GM04504 (cell line): Measurements from ENCODE around the gene LIN52.

Experiments
- DNase-seq: peaks from one replicate; pipeline ENCODE4 v3.0.0-alpha.2; 2012; ENCODE audit warnings: low read depth

The LIN52 gene

DNA sequence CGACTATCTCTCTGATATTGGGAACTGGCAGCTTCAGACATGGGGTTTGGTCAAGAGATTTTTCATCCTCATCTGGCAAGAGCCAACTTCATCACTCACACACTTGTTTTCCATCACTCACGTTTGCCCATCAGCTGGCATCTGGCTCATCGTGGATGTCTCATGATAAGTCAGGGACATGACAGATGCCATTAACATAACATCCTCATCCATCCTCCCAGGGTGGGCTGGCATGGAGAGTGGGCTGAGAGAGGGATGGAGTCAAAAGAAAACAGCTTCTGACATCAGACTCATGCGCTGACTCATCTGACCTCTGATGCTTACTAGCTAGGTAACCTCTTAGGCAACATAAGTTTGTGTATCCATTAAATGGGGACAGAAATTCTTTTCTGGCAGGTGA, 152.7 kb downstream of the LIN52 start:
- no peak for DNase-seq

- no peak for DNase-seq
These were observed 154.5 kb downstream of the LIN52 start, which contains the start of gene VSX2 for GRCh38 chr14:74238974-74239847. TSS of gene VSX2 (plus strand) at chr14:74239449. CDS start at chr14:74239562, 113 bp downstream.

DNA sequence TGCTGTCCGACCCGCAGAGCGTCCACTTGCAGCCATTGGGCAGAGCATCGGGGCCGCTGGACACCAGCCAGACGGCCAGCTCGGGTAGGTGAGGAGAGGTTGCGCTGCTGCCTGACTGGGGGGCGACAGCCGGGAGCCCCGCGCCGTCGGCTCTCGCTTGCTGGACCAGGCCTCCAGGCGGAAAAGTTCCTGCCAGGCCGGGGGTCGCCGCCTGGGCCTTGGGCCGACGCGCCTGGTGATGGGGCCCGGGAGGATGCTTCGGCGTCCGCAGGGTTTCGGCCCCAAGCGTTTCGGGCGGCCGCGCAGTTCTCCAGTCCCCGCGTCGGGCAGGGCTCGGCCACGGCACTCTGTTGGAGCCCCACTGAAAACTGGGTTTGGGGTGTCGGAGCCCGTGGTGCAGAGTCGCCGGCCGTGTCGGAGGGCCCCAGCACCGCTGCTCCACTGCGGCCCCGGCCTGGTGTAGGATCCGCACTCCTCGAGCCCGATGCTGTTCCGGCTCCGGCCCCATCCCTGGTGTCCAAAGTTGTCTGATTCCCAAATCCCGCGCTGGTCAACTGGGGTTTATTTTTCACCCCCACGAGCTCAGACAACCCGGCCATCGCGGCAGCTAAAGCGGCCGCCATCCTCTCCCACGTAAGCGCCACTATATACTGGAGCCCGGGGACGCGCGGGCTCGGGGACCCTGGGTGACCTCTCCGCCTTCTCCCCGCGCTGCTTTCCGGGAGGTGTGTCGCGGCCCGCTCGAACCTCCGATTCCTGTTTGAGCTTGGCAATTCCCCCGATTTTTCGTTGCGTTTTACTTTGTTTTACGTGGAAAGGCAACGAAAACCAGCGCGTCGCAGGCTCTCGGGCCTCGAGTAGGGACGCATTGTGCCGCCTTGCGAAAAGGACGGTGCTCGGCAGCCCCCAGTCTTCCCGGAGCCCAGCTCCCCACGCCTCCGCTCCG, 155.4 kb downstream of the LIN52 start:
- no peak for DNase-seq

DNA sequence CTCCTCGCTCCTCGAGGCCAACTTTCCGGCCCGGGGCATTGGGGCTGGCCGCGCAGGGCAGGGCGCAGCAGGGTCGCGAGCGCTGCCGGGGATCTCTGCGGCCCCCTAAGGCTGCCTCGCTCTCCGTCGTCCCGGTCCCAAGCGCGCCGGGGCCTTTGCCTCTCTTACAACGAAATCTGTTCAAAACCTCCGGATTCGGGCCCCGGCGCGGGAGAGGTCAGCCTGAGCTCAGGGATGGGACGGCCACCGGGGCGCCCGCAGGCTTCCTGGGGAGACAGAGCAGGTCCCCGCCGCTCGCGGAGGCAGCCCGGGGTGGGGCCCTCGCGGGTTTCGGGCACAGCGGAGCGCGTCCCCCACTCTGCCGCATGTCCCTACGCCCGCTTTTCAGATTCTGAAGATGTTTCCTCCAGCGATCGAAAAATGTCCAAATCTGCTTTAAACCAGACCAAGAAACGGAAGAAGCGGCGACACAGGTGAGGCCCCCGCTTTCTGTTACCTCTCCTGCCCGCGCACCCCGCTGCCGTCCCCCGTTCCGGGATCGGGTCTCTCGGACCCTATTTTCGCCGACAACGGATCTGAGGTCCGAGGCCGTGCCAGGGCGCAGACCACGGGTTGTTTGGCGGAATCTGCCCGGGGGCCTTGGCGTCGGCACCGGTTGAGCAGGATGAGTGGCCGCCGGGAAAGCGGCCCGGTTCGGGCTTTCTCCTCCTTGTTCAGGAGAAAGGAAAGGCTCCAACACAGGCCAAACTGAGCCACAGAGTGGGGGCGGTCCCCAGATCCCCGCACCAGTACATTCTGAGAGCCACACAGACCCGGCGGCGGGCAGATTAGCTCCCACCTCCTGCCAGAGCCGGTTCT, 156.3 kb downstream of the LIN52 start:
- no peak for DNase-seq

GRCh38 chr14:74241652-74242017, 156.9 kb downstream of the LIN52 start:
- DNase-seq, result no peak

GRCh38 chr14:74242021-74242779, 157.4 kb downstream of the LIN52 start:
- no peak for DNase-seq

DNA sequence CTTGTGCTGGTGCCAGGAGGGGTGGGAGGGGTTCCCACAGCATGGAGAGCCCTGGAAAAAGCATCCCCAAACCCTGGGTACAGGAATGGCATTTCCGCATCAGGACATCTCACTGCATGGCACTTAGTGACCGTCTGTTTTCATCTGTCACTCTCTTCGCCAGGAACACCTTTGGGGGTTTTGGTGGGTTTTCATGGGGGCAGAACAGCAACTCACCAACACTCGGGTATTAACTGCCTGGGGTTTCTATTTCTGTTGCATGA, 158.0 kb downstream of the LIN52 start:
- DNase-seq, result no peak

GRCh38 chr14:74243051-74243450, 158.3 kb downstream of the LIN52 start:
- no peak for DNase-seq

DNA sequence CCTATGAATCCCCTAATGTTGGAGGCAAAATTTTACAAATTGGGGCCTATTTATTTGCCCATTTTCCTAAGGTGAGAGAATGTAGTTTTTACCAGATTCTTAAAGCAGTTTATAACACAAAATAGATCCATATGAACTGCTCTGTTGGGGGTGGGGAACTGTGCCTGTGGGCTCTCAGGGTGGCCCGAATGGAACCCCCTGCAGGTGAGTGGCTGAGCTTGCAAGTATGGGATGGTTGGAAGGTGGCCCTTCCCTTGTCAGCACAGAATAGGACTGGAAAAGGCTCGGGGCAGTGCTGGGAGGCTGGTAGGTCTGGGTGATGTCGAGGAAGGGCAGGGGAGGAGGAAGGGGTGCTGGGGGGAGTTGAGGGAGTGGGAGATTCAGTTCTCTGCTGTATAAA, 159.4 kb downstream of the LIN52 start:
- no peak for DNase-seq

DNA sequence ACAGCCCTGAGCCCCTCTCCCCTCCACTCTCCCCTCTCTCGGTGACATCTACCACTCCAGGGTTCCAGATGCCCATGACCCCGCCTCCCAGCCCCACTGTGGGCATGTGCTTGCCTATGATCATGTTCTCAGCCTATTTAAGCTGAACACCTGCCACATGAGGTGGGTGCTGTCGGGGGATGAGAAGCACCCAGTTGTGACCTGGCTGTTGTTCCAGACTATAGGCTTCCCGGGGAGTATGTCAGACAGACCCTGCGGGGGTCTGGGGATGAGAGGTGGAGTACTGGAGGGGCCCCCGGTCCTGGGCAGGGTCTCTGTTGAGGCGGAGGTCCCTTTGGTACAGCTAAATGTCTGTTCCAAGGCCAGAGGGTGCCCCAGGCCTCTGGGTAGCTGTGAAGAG, 160.5 kb downstream of the LIN52 start:
- DNase-seq, result no peak

DNA sequence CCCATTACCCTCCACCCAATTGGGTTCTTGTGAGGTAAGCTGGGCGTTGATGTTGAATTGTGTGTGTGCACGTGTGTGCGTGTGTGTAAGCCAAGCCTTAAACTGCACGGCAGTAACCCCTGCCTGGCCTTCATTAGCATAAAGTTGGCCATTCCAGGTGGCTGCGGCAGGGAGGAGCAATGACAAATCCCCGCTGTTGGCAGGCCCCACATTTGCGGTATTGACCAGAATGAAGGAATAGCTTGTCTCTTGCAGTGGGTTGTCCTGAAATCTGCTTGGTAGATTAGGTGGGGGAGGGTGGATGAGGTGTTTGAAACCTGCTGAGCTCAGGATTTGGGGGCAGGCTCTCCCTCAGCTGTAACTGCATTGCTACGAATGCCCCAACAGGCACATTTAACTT, 161.8 kb downstream of the LIN52 start:
- no peak for DNase-seq

DNA sequence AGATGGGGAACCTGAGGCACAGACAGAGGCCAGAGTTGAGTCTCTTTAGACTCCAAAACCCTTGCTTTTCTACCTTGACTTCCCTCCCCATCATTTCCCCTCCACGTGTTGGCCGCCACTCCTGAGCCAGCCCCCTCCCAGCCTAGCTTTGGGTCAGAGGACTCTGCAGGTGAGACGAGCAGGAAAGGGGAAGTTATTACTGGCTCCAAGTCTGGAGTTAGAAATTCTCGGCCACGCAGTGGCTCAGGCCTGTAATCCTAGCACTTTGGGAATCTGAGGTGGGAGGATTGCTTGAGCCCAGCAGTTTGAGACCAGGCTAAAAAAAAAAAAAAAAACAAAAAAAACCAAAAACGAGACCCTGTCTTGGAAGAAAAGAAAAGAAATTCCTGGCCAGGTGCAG, 163.3 kb downstream of the LIN52 start:
- no peak for DNase-seq

- no peak for DNase-seq
These were observed 164.9 kb downstream of the LIN52 start for GRCh38 chr14:74249433-74250375.
